GM21576 (cell line): ENCODE results near the gene RNF138.
"Not testable (repeated sequence)": the region's sequence is repeated elsewhere in the genome, so short reads cannot be mapped to it uniquely, and the experiment has no call there.

Experiments
- ATAC-seq: cut with Tn5 transposase; IDR thresholded peaks from one replicate; pipeline ENCODE4 v1.9.1; 2021; ENCODE audit warnings: mild to moderate bottlenecking, moderate library complexity; ENCODE audit not compliant: unreplicated experiment

The RNF138 gene

DNA sequence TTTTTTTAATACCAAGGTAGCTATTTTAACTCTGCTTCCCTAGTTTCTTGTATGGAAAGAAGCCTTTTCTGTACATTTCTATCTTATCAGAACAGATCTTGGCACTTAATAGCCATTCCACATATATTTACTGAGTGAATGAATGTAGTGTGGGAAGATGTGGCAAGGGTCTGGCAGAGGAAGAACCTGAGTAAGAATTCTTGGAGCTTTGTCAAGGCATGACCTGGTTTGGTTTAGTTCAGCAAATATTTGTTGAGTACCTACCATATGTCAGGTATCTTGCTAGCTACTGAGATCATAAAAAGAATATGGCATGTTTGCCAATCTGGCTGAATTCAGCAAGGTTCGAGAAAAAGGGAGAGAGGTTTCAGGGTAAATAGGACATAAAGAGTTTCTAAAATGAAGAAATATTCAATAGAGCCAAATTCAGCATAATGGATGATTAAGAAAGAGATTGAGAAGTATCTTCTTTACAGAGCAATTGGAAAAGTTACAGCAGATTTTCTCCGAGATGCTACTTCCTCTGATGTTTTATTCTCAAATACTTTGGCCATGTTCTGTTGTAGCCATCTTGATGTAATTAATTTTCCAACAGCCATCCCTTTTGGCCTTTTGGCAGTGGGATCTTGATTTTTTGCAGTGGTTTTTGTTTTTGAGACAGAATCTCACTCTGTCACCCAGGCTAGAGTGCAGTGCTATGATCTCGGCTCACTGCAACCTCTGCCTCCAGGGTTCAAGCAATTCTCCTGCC lies 76.5 kb downstream of the RNF138 start:
- no peak for ATAC-seq

DNA sequence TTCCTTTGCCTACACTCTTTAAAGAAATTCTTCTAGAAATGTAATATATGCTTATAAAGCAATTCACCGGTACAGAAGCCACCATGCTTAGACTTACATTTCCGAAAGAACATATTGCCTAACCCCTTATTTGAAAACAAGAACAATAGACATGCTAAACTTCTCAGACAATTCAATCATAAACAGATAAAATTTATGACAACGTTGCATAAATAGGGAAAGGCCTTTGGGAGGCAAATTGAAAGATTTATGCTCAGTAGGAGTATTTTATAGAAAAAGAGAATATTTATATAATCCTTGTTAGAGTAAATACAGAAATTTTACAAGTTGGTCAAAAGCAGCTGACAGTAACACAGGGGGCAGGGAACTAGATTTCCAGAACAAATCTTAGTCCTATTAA lies 82.0 kb downstream of the RNF138 start:
- ATAC-seq = no peak

DNA sequence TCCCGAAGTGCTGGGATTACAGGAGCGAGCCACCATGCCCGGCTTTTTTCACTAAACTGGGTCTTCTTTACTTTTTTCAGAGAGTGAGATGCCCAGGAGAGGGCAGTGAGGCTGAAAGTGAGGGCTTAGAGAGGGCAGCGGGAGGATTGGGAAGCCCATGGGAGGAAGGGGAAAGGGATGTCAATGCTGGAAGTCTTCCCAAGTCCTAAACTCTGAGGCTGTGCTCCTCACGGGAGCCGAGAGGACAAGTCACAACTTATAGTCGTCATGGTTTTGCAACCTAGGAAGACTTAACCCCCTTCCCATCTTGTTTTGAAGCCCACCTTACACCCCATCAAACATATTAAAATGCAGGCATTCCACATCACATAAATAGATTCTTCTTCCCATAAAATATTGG lies 83.0 kb downstream of the RNF138 start:
- no peak for ATAC-seq

DNA sequence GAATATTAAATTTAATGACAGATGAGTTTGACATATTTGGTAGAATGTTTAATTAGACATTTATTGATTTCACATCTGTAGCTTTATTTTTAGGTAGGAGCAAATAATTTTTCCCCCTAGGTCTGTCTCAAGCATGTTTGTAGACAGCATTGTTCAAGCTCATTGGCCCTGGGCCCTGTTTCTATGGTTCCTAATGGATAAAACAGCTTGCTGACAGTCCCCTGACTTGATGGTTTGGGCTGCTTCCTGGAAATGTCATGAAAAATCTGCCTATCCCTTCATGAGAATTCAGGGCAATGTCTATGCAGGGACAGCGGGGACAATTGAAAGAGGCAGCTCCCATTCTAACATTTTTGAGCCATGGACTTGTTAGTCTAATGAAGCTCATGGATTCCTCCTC lies 83.6 kb downstream of the RNF138 start:
- ATAC-seq = no peak

DNA sequence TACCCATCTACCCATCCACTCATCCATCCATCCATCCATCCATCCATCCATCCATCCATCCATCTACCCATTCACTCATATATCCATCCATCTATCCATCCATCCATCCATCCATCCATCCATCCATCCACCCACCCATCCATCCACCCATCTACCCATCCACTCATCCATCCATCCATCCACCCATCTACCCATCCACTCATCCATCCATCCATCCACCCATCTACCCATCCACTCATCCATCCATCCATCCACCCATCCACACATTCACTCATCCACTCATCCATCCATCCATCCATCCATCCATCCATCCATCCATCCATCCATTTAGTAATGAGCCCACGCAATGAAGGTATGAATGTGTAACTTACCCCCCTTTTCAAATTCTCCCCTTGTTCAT lies 85.1 kb downstream of the RNF138 start:
- not testable (repeated sequence) for ATAC-seq

- ATAC-seq = no peak
These were observed 85.9 kb downstream of the RNF138 start for GRCh38 chr18:32177530-32177929.
